Suppressor macrophage (primary cell): ENCODE results near the gene C15orf40.

Experiments used
- DNase-seq, 4 experiments: peaks; one replicate each; pipeline ENCODE4 v3.0.0-alpha.2; 2020 to 2022

Gene C15orf40

DNA sequence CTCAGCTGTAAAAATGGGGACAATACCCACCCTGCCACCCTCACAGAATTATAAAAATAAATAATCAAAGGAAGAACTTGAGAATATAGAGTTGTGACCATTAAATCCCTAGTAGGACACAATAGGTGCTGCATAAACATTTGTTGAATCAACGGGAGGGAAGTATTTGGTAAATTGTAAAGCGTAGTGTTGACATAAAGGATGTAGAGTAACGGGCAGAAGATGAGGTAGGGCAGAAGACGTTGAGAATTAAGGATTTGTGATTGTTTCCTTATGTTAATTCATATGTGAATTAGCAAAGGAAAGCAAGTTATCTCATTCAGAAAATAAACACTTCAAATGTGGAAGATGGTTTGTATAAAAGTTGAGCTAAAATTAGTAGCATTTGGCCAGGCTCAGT lies 18.3 kb downstream of the C15orf40 start:
- DNase-seq: no peak

DNA sequence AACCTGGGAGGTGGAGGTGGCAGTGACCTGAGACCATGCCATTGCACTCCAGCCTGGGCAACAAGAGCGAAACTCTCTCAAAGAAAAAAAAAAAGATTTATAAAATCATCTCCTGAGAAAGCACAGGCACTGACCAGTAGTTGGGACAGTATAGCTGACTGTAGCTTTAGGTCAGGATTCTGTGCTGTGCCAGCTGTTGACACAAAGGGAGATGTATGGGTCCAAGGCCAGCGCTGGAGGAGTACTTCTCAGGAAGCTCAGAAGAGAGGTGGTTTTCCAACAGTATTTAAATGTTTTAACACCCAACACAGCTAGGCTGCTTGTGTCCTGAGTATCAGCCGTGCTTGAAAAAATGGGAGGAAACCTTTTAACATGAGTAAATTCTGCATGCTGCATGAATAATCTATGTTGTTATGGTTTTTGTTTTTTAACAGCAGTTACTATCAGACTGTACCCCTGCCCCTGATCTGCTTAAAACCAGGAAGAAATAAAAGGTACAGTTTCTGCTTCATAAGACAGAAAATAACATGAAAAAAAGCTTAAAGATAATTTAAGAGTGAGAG lies 18.9 kb downstream of the C15orf40 start:
- DNase-seq: no peak

DNA sequence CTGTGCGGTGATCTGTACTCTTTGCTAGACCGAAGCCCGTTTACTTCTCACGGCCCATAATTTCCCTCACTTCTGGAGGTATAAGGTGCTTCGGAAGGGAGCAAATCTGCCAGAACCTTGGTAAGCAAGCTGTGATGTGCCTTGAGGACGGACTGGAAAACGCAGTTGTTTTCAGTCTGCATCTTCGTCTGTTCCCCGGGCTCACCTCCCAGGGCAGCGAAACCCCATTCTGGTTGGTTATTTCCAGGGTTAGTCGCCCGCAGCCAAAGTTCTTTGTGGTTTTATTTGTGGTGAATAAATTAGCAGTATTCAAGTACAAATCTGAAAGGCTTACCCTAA lies 25.0 kb downstream of the C15orf40 start:
- peak in 2 of 4 experiments; percentile 29 for DNase-seq

DNA sequence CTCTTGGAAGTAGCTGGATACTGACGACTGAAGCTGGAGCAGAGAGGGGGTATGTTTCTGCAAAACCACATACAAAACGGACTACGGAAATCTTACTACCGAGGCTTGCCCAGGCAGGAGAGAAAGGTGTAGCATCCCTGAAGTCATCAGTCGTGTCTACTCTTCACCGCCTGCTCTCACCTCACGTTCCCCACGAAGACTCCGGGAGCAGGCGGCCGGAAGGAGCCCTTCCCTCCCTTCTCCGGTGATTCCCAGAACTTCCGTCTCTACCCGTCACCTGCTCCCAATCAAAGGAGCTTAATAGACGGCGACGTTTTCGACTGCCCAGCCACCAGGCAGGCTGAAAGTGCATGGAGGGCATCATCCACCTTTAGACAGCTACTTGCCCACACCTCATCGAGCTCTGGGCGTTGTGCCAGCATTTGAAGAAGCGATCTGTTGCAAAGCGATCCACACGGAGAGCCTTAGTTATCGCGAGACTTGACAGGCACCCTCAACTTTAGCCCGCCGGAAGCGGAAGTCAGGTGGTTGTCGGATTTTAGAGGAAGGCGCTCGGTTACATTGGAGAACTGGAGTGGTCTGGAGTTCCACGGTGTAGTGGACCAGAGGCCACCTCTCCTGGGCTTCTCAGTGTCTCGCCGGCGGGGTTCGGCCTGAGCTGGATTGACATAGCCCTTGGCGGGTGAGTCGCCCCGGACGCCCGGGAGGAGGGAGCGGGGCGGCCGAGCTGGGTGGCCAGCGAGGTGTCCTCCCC lies 25.6 kb downstream of the C15orf40 start, which contains the start of gene RAMAC:
Gene RAMAC (plus strand): TSS at position 523 of the 754 bp plus-strand sequence. CDS start 2,809 bp downstream, outside the sequence.
- DNase-seq: peak; percentile 93 to 99 (median 96)

DNA sequence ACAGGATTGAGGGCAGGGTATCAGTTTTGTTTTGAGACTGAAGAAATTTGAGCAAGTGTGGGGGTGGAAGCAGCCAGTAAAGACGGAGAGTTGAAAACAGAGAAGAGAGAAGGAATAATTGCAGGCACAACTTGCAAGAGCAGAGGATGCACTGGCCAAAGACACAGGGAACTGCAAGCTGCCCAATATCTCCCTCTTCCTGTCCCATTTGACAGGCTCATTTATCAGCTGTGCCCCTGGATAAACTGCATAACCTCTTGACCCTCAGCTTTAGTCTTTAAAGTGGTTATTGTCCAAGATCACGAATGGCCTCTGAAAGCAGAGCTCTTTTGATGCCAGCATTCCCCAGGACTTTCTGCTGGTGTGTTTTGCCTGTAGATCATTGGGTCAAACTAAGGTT lies 30.5 kb downstream of the C15orf40 start:
- no peak for DNase-seq

DNA sequence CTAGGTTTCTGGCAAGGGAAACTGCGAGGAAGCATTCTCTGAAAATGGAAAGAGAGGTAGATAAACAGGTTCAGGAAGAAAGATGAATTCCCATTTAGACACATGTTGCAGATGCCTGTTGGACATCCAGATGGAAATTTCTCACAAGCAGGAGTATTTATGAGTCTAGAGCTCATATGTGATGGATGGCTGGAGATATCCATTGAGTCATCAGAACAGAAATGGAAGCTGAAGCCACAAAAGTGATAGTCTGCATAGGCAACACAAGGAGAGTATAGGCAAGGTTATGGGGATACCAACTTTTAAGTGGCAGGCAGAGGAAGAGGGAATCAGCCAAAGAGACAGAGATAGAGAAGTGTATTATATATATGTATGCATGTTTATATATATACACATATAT lies 31.7 kb downstream of the C15orf40 start:
- no peak for DNase-seq

DNA sequence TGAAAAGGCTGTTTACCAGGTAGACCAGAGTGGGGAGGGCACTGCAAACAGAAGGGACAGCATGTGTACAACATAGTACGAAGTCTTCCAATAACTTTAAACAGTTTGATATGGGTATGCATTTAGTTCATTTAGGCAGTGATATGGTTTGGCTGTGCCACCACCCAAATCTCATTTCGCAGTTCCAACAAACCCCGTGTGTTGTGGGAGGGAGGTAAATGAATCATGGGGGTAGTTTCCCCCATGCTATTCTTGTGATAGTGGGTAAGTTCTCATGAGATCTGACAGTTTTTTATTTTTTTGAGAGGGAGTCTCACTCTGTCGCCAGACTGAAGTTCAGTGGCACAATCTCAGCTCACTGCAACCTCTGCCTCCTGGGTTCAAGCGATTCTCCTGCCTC lies 33.0 kb downstream of the C15orf40 start:
- no peak for DNase-seq

DNA sequence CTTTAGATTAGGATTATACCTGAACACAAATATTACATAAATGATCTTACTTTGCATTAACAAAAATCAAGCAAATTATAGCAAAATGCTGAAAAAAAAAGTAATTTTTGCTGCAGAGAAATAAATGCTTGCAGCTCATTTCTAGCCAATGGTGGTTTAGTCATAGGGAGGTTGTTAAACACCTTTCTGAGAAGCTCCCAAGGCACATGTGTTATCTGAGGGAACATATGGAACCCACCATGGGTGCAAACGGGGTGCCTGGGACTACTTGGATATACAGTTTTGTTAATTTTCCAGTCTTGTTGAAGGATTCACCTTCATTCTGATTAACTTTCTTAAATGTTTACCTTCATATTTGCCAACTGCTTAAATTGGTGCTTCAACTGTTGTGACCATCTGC lies 34.4 kb downstream of the C15orf40 start:
- no peak for DNase-seq

DNA sequence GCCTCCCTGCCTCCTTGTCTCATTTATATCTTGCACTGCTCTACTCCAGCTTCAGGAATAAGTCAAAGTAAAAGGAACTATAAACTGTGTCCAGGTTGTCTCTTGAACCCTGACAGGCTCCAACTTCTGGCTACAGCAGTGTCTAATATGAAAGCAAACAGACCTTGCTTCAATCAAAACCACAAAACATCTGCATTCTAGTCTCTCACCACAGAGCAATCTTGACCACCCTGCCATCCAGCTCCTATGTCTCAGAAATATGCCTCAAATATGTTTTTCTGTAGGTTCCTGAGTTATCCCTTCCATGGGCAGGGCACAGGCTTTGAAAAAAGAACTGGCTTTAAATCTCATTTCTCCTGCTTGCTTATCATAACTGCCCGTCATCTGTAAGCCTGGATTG lies 38.4 kb downstream of the C15orf40 start:
- DNase-seq: no peak

DNA sequence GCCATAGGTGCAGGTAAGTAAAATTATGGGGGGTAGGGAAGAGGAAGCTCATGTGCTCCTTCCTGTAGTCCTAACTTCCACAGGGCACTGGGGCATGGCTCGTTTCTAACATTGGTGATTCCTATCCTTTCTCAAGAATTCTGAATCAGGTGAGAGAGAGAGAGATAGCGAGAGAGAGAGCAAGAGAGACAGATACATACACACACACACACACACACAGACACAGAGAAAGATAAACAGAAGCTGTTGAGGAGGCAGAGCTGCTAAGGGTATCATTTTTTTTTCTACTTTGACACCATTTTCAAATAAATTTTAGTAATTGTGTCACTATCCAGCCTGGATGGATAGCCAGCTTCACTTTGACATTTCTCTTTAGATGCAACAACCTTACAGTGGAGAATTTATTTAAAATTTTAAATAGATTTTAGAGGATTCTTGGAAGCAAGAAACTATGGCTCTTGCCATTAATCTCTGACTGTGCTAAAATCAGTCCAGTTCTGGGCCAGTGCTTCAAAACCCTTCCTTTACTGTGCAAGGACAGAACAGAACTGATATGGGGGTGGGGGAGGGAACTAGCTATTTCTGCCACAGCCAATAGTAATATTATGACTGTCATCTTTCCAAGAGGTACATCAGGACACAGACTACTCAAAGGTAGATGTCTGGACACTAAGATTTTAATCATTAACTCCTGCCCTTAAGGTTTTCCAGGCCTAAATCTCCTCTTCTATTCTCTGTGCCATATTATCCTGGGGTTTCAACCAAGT lies 40.0 kb downstream of the C15orf40 start:
- DNase-seq: no peak

DNA sequence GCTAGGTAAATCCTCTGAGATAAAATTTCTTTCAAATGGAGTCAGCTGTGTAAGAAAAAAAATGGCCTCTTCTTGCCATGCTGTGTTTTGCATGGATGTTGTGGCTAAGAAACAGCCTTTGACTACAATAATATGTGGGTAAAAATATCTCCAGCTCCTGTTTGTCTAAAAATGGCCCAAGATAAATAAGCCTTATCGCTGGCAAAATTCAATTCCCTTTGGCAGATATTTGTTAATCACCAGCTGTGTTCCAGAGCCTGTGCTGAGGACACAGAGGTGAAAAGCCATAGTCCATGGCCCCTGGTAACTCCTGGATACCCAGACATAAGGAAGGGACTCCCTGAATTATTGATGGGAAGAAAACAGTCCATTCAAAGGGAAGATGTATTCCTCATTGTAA lies 40.7 kb downstream of the C15orf40 start:
- no peak for DNase-seq

DNA sequence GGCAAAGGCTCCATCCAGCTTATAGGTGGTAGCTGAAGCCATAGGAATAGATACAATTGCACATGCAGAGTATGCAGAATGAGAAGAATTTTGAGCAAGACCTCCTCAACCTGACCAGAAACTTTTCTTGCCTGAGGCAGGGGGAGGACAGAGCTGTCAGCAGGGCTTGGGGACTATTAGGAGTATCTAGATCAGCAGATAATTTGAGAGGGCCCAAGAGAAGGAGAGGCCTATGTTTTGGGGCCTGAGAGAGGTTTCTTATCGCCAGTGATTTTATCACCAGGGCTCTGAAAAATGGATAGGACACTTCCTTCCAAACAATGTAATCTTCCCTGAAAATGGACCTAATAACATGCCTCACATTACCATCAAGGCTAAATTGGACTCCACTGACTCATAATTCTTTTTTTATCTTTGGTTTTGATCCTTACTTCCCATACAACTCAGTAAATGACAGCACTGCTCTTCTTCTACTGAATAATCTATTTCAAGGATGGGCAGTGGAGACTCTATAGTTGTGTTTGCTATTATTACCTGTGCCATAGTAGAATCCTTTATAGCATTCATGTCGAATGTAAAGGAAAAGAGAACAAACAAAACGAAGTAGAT lies 41.3 kb downstream of the C15orf40 start:
- no peak for DNase-seq

DNA sequence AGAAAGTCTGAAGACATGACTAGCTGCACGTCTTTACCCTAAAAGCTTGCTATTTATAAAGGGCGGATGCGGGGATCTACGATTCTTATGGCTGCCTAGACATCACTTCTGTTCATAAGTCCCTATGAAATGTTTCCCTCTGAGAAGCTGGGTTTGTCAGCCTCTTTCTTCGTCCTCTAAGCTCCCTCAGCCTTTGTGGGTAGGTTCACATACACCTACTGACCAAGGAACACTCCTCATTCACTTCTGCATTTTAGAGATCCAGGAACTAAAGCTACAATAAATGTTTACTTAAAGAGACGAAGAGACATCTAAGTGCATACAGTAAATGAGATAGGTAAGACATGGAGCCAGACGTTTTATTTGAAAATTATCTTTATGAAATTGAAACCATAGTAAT lies 42.1 kb downstream of the C15orf40 start:
- peak in 3 of 4 experiments; percentile 3 to 25 (median 13) for DNase-seq

DNA sequence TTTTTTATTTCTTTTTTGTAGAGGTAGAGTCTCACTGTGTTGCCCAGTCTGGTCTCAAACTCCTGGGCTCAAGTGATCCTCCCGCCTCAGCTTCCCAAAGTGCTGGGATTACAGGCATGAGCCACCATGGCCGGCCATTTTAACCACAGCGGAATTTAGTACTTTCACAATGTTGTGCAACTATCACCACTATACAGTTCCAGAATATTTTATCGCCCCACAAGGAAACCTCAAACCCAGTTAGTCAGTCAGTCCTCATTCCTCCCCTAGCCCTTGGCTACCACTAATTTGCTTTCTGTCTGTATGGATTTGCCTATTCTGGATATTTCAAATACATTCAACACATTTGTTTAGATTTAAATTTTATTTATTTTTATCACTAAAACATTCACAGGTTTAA lies 43.4 kb downstream of the C15orf40 start:
- DNase-seq: peak in 3 of 4 experiments; percentile 22 to 45 (median 43)

DNA sequence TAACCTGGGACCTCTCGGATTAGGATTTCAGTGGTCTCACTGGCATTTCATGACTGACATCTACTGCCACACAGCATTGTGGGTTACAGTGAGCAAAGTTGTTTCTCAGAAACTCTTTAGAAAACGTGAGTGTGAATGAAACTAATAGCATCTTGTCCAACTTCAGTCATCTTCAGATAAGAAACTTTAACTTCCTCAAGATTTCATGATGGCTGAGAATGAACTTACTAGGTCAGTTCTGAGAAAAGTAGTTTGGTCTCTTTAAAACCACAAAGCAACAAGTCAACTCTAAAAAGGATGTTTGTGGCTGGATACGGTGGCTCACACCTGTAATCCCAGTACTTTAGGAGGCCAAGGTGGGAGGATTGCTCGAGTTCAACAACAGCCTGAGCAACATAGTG lies 44.8 kb downstream of the C15orf40 start:
- no peak for DNase-seq

DNA sequence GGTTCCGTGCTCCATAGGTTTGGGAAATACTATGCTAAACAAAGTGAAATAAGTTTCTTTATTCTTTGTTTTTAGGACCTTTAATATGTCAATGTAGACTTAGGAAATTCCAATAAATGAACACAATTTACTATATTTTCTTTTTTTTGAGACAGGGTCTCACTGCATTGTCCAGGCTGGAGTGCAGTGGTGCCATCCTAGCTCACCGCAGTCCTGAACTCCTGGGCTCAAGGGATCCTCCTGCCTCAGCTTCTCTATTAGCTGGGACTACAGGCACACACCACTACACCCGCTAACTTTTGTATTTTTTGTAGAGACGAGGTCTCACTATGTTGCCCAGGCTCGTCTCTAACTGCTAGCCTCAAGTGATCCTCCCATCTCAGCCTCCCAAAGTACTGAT lies 46.5 kb downstream of the C15orf40 start:
- no peak for DNase-seq

DNA sequence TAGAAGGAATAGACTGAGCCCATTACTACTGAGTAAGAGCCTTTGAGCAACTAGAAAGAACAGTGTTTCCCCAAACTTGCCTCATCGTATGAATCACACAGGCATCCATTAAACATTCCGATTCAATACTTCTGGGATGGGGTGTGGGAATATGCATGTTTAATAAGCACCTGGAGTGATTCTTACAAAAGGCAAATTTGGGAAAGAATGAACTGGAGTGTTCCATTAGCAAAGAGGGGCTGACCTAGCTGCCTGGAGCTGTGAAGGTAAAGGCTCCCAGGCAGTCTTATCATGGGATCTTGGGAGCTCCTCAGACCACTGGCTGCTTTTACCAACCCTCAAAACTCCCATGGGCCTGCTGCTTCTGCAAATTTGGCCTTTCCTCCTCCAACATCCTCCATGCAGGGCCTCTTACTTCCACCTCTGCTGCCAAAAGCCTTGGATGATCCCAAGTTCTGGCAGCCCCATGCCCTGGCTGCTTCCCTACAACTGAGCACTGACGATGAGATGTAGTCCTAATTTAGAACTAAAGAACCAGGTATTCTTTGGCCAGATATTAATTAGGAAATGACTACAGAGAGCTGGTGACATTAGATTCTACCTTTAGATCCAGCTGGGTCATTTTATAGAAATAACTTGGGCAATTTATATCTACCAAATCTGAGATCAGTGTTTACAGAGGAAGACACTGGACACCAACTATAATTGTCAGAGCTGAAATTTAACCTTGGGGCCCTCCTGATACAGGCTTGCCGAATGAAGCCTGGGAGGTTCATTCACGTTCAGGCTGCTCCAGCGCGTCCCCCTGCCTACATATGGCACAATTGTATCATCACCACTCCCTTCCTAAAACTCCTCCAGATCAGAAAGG lies 47.7 kb downstream of the C15orf40 start:
- no peak for DNase-seq

DNA sequence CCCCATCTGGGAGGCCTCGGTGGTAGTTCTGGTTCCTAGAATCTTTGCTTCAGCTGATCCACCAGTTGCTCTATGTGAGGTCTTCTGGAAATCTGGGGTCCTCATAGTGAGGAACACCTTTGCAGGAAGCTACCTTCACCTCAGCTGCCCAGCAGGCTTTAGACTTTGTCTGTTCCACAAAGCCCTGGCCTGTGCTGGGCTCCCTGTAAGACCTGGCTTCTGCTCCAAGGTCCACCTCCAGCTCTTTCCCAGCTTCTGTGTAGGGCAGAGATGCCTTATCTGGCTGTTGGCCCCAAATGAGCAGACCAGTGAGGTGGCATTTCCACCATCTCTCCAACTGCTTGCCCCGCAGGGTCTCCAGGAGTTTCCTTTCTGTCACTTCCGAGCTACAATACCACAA lies 50.7 kb downstream of the C15orf40 start:
- no peak for DNase-seq

DNA sequence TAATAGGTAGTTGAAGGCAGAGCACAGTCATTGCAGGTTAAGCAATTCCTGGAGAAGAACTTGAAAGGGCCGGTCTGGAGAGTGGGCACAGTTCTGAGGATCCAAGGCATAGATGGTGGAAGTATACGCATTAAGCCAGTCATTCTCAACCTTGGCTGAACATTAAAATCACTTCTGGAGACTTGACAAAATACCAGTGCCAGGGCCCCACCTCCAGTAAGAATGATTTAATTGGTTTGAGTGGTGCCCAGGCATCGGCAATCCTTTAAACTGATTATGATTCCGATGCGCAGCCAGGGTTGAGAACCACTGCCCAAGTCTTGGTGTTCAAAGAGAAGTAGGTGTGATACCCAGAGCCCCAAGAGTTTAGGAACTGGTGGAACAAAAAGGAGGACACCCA lies 52.0 kb downstream of the C15orf40 start:
- no peak for DNase-seq

DNA sequence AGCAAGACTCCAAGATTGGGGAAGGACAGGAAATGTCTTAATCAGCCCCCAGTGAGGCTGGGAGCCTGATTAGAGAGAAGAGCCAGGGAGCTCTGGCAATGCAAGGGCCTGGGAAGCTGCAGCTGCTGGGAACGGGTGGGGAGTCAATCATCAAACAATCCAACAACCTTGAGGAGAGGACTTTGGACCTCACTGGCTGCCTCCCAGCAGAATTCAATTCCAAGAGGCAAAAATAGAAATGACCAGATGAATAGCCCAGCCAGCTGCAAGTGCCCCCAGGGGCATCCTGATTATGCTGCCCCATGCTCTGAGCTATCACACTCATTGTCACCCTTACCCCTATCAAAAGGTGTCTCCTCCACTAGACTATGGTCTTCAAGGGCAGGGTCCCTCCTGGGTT lies 52.8 kb downstream of the C15orf40 start:
- no peak for DNase-seq

DNA sequence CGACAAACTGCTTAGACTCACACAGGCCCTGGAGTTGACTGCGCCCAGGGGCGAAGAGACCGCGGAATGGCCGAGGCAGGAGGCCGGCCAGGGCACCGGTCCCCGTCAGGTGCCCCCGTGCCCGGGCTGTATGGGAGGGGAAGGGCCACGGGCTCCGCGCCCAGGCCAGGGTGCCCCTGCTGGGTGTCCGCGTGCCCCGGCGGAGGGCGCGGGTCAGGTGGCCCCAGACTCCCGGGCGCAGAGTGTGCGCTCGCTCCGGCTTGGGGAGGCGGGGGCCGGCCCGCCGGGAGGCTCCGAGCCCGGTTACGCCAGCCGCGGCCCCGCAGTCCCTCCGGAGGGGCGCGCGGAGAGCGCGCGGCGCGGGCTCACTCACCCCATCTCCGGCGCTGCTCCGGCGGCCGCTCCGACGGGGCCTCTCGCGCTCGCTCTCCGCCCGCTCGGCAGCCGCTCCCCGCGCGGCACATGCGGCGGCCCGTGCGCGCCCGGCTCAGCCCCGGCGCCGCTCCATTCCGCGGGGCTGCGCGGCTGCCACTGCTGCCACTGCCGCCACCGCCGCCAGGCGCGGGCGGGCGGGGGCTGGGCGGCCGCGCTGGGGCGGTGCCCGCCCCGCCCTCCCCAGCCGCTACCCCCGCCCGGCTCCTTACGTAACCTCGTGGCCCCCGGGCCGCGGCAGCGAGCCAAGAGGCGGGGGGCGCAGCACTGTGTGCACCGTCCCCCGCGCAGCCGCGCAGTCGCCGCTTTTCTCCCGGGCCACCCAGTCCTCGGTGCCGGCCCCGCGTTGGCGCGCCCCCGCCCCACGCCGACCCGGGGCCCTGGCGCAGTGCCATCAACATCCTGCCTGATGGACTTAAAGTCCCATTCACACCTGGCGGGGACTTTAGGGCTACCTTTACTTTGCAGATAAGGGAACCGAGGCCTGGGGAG lies 59.0 kb downstream of the C15orf40 start, which contains the start of gene HOMER2:
Gene HOMER2 (minus strand): TSS at position 563 of the 924 bp plus-strand sequence. CDS start 185 bp downstream, at position 378.
- peak in 3 of 4 experiments; percentile 23 to 58 (median 35) for DNase-seq
